Activated T-cell treated with anti-CD3 and anti-CD28 coated beads, Interleukin-2, amount 50 U/mL, for 24 hours (primary cell): ENCODE data around the gene LRP1B.
"Not testable (repeated sequence)": the region's sequence is repeated elsewhere in the genome, so short reads cannot be mapped to it uniquely, and the experiment has no call there.

Source experiments
- DNase-seq: peaks from one replicate; pipeline ENCODE4 v3.0.0-alpha.2; 2020
- H3K27ac Mint-ChIP-seq: 2 replicates; pipeline ENCODE4 v1.8.0; 2020; ENCODE audit warnings: mild to moderate bottlenecking, mixed read lengths
- H3K27me3 Mint-ChIP-seq: 2 replicates; pipeline ENCODE4 v1.8.0; 2020; ENCODE audit warnings: mixed read lengths
- H3K36me3 Mint-ChIP-seq: 2 replicates; pipeline ENCODE4 v1.8.0; 2020; ENCODE audit warnings: low read depth, mixed read lengths
- H3K4me1 Mint-ChIP-seq: 2 replicates; pipeline ENCODE4 v1.8.0; 2020; ENCODE audit warnings: low read depth, mixed read lengths
- H3K4me3 Mint-ChIP-seq: 2 replicates; pipeline ENCODE4 v1.8.0; 2020; ENCODE audit warnings: mild to moderate bottlenecking, moderate library complexity, mixed read lengths
- H3K9me3 Mint-ChIP-seq: 2 replicates; pipeline ENCODE4 v1.8.0; 2020; ENCODE audit warnings: mixed read lengths

Gene LRP1B

DNA sequence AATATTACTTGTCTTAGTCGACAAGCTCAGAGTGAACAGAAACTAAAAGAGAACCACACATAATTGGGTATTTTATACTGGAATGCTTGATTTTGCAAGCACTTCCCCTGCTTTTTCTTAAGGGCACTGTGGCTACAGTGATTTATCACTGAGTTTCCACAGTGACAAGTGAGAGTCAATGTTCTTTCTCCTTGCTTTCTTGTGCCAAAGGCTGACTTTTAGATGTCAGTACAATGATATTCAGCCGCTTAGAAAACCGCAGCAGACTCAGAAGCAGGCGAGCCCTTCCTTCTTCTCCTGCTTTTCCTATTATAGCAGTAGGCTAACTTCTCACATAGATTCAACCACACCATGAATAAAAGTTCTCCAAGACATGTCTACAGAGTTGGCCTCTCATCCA, 1747.0 kb downstream of the LRP1B start:
- H3K27ac Mint-ChIP-seq, result no peak overlapping the region
- H3K4me1 Mint-ChIP-seq, result no peaks in the 10 kb centered on the region
- no peaks in the 10 kb centered on the region for H3K27me3 Mint-ChIP-seq
- H3K4me3 Mint-ChIP-seq, result no peak overlapping the region
- no peak for DNase-seq
- H3K36me3 Mint-ChIP-seq, result no peaks in the 10 kb centered on the region
- H3K9me3 Mint-ChIP-seq, result peaks cover 7% of the 10 kb centered on the region

DNA sequence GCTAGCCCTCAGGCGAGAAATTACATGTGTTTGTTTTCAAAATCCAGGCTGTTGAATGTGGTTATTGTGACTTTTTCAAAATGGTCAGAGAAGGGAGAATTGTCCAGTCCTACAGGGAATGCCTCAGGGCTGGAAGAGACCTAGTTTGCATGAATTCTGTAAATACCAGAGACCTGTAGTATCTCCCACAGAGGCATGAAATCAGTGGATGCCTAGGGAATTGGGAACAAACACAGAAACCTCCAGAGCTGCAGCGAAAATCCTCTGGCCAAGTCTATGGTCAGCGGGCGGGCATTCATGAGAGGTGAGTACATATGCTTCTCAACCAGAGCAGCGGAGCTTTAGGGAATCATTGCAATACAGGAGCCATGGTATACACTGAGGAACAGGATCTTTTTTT, 1754.1 kb downstream of the LRP1B start:
- no peak for DNase-seq
- H3K4me3 Mint-ChIP-seq, result no peak overlapping the region
- no peak overlapping the region for H3K27ac Mint-ChIP-seq
- H3K27me3 Mint-ChIP-seq, result no peaks in the 10 kb centered on the region
- no peaks in the 10 kb centered on the region for H3K36me3 Mint-ChIP-seq
- H3K4me1 Mint-ChIP-seq, result no peaks in the 10 kb centered on the region
- H3K9me3 Mint-ChIP-seq, result no peaks in the 10 kb centered on the region

DNA sequence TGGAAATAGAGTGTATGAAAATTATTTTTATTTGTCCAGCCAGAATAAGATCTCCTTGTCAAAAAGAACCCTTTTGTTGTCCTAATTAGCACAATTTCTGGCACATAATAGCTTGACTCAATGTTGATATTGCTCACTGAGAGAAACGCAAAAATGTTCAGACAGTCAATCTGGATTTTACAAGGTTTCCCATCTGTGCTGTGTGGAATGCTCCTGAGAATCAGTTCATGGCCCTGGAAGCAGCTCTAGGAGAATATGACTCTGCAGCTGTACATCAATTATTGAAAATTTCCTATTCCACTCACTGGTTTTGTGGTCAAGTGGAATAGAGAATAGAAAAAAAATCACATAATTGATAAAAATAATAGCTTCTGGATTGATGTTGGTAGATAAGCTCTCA, 1767.7 kb downstream of the LRP1B start:
- H3K36me3 Mint-ChIP-seq, result no peaks in the 10 kb centered on the region
- H3K27ac Mint-ChIP-seq, result no peak overlapping the region
- peaks cover 8% of the 10 kb centered on the region for H3K9me3 Mint-ChIP-seq
- H3K4me1 Mint-ChIP-seq, result no peaks in the 10 kb centered on the region
- H3K4me3 Mint-ChIP-seq, result no peak overlapping the region
- no peaks in the 10 kb centered on the region for H3K27me3 Mint-ChIP-seq
- DNase-seq, result no peak

DNA sequence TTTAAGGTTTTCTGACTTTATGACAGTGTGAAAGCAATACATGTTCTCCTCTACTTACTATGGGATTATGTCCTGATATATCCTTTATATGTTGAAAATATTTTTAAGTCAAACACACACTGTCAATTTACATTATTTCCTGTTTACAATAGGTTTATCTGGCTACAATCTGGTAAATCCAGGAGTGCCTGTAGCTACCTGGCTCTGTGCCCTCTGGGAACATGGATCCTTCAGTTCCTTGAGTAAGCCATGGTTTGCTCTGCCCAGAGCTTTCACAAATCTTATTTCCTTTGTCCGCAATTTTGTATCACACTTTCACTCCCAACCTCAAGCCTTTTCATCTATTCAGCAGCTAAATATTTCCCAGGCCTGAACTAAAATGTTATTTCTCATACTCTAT, 1768.5 kb downstream of the LRP1B start:
- DNase-seq, result no peak
- Mint-ChIP-seq H3K9me3 (peaks cover 8% of the 10 kb centered on the region), H3K4me3 (no peak overlapping the region), H3K27me3 (no peaks in the 10 kb centered on the region), H3K36me3 (no peaks in the 10 kb centered on the region), H3K4me1 (no peaks in the 10 kb centered on the region), H3K27ac (no peak overlapping the region)

DNA sequence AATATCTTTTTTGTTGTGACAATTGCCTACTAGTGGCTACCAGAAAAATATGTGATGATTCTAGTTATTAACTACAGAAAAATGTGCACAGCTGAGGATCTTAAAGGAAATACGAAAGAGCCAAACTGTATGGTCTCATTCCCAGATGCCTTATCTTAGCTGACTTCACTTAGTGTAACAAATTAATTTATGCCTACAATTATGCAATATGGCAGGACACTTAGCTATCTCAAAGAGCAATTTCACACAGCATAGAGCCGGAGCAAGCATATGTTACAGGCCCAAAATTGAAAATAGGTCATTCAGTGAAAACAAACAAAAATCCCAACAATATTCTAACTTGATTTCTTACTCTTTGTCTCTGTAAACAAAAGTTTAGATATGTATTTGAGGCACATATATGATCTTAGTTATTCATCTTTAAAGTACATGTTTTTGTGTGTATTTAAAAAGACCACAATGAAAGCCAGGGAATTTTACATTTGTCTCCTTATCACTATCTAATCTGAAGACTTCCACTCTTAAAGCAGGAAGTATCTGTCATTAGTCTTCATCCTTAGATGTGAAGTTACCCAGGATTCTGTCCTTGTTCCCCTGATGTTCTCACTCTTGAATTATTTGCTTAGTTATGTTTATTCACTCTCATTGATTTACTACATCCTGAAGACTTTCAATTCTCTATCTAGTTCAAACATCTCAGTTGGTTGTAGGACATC, 1771.6 kb downstream of the LRP1B start:
- Mint-ChIP-seq H3K4me1 (no peaks in the 10 kb centered on the region), H3K9me3 (peaks cover 4% of the 10 kb centered on the region), H3K36me3 (no peaks in the 10 kb centered on the region), H3K27me3 (no peaks in the 10 kb centered on the region), H3K27ac (no peak overlapping the region), H3K4me3 (no peak overlapping the region)
- DNase-seq, result no peak

DNA sequence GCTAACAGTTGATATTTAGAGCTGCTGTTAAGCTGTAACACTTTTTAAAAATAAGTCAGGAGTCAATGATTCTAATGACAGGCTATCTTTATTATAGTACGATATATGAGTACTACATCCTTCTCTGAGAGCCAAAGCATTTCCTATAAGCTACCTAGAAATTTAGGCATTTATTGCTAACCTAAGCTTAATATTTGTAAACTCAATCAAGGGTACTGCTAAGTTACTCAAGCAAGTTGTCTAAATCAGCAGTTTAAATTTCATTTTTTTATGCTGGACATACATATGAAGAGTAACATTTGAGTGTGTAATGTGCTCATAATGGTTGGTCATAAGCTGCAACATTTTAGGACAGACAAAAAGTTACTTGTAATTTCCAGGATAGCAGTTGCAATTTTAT, 1774.1 kb downstream of the LRP1B start:
- no peaks in the 10 kb centered on the region for H3K36me3 Mint-ChIP-seq
- no peak for DNase-seq
- peaks cover 4% of the 10 kb centered on the region for H3K9me3 Mint-ChIP-seq
- no peaks in the 10 kb centered on the region for H3K4me1 Mint-ChIP-seq
- H3K27me3 Mint-ChIP-seq, result no peaks in the 10 kb centered on the region
- H3K27ac Mint-ChIP-seq, result no peak overlapping the region
- no peak overlapping the region for H3K4me3 Mint-ChIP-seq

DNA sequence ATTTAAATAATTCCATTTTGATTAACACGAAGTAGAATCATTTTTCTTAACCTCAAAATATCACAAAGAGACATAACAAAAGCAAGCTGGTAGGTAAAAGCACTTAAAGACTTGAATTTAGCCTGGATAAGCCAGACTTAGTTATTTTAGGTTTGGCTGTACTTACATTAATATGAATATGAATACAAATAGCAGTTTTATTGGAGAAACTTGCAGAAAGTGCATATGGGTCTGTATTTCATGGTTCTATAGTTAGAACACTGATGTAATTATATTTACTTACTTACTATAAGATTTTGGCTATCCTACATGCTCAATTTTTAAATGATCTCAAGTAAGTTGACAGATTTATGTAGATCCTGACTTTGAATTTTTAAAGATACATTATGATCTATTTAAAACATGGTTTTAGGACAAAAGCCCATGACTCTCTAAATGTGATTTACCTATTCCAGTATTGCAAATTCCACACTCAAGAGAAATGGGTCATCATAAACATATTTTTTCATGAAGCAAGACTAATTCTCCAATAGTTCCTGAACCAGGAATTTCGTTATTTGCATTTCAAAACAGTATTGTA, 1775.2 kb downstream of the LRP1B start:
- Mint-ChIP-seq H3K27ac (no peak overlapping the region), H3K36me3 (no peaks in the 10 kb centered on the region), H3K9me3 (peaks cover 4% of the 10 kb centered on the region), H3K4me3 (no peak overlapping the region), H3K27me3 (no peaks in the 10 kb centered on the region), H3K4me1 (no peaks in the 10 kb centered on the region)
- no peak for DNase-seq

DNA sequence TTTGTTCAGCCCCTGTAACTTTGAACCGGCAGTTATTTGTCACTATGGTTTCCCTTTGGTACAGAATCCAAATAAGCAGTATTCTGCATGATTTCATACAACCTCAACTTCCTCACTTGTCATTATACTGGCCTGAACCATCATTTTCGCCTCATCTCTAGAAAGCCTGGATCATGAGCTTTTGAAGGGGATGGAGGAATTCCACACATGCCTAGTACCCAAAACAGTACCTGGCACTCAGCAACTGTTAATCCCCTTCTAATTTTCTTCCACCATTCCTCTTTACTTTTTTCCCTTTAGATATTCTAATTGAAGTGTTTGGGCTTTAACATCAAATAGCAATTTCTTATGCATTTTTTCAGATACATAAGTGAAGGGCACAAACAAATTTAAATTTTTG, 1776.3 kb downstream of the LRP1B start:
- no peak for DNase-seq
- peaks cover 9% of the 10 kb centered on the region for H3K9me3 Mint-ChIP-seq
- no peaks in the 10 kb centered on the region for H3K36me3 Mint-ChIP-seq
- H3K27ac Mint-ChIP-seq, result no peak overlapping the region
- H3K27me3 Mint-ChIP-seq, result no peaks in the 10 kb centered on the region
- no peaks in the 10 kb centered on the region for H3K4me1 Mint-ChIP-seq
- no peak overlapping the region for H3K4me3 Mint-ChIP-seq

DNA sequence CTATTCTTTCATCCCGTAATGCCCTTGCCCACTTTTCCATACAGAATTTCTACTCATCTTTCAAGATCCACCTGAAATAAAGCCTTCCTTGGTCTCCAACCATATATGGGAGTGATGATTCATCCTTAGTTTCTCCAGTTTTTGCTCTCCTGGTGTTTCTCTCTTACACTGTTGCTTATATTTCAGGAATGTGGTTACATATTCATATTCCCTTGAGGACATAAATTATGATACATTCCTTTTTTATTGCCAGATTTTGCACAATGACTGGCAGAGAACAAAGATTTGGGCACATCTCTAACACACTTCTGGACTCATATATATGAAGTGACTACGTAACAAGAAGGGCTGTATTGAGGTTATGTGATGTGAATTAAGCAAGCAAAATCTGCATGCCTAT, 1777.3 kb downstream of the LRP1B start:
- Mint-ChIP-seq H3K4me1 (no peaks in the 10 kb centered on the region), H3K27ac (no peak overlapping the region), H3K9me3 (peaks cover 9% of the 10 kb centered on the region), H3K4me3 (no peak overlapping the region), H3K27me3 (no peaks in the 10 kb centered on the region), H3K36me3 (no peaks in the 10 kb centered on the region)
- no peak for DNase-seq

DNA sequence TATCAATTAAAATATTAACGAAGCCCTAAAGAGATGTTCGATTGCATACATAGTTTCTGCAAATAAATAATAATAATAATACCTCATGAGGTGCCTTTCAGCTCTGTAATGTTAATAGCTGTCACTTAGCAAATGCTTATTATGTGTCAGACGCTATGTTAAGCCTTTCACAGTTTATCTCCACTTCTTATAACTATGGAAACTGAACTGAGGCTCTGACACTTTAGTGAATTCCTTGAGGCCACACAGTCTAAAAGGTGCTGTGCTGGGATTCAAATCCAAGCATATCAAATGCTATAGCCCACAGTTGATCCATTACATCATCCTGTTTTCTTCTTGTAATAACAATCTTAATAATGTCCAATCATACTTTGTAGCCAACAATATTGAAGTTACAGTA, 1779.1 kb downstream of the LRP1B start:
- Mint-ChIP-seq H3K27ac (no peak overlapping the region), H3K9me3 (peaks cover 12% of the 10 kb centered on the region), H3K36me3 (no peaks in the 10 kb centered on the region), H3K4me1 (no peaks in the 10 kb centered on the region), H3K27me3 (no peaks in the 10 kb centered on the region), H3K4me3 (no peak overlapping the region)
- no peak for DNase-seq

DNA sequence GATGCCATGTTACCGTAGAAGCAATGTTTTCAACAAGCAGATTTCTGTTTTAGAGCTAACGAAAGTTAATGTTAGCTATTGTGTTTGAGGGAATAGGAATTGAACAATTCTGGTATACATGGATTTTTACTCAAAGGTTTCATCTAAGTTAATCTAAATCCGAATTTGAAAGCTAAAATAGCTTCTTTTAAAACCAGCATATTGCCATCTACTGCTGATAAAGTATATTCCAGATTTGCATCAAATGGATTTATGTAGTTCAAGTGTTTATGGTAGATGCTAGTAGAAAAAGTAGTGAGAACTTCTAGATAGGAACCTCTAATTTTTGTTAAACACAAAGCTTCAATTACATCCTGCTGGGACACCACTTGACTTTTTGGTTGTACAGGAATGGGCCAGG, 1781.1 kb downstream of the LRP1B start:
- H3K27me3 Mint-ChIP-seq, result no peaks in the 10 kb centered on the region
- H3K27ac Mint-ChIP-seq, result no peak overlapping the region
- no peak overlapping the region for H3K4me3 Mint-ChIP-seq
- peaks cover 12% of the 10 kb centered on the region for H3K9me3 Mint-ChIP-seq
- no peaks in the 10 kb centered on the region for H3K4me1 Mint-ChIP-seq
- DNase-seq, result no peak
- H3K36me3 Mint-ChIP-seq, result no peaks in the 10 kb centered on the region

DNA sequence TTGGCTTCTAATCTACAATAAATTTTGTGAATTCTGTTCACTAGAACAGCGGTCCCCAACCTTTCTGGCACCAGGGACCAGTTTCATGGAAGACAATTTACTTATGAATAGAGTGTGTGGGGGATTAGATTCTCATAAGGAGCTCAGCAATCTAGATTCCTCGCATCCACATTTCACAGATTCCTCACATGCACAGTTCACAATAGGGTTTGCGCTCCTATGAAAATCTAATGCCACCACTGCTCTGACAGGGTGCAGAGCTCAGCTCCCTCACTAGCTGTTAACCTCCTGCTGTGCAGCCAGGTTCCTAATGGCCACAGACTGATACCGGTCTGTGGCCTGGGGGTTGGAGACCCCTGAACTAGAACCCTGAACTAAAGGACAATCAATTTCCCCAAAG, 1782.0 kb downstream of the LRP1B start:
- Mint-ChIP-seq H3K9me3 (peaks cover 13% of the 10 kb centered on the region), H3K27me3 (no peaks in the 10 kb centered on the region), H3K36me3 (no peaks in the 10 kb centered on the region), H3K4me1 (no peaks in the 10 kb centered on the region), H3K4me3 (no peak overlapping the region), H3K27ac (no peak overlapping the region)
- DNase-seq, result no peak

DNA sequence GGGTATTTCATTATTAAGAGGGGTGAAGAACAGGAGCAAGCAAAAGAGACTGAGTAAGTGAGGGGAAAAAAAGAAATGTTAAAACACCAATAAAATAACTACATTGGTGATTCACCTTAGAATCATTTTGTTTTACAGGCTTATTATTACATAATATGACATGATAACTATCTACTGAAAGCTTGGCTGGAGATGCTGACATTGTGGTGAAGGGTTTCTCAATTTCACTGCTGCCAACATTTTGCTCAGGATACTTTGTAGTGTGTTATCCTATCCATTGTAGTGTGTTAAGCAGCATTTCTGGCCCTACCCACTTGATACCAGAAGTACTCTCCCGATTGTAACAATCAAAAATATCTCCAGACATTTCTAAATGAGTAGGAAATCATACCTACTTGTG, 1786.0 kb downstream of the LRP1B start:
- no peaks in the 10 kb centered on the region for H3K4me1 Mint-ChIP-seq
- no peaks in the 10 kb centered on the region for H3K36me3 Mint-ChIP-seq

DNA sequence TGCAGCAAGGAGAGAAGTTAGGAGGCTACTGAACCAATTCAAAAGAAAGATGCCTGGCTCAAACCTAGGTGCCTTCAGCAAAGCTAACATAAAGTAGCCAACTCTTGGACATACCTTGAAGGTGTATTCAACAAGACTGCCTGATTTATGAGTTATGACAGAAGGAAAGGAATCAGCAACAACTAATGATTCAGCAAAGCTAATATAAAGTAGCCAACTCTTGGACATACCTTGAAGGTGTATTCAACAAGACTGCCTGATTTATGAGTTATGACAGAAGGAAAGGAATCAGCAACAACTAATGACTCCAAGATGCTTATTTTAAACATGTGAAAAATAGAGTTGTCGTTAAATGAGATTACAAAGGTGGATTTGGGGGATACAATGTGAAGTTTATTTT, 1786.5 kb downstream of the LRP1B start:
- H3K27ac Mint-ChIP-seq, DNase-seq, H3K4me3 Mint-ChIP-seq, H3K36me3 Mint-ChIP-seq, H3K4me1 Mint-ChIP-seq, H3K27me3 Mint-ChIP-seq: not testable (repeated sequence)
- H3K9me3 Mint-ChIP-seq, result peaks cover 14% of the 10 kb centered on the region

More for the DNA sequence above, 1786.0 kb downstream of the LRP1B start:
- no peak for DNase-seq
- H3K27me3 Mint-ChIP-seq, result no peaks in the 10 kb centered on the region
- H3K4me3 Mint-ChIP-seq, result no peak overlapping the region
- peaks cover 14% of the 10 kb centered on the region for H3K9me3 Mint-ChIP-seq
- H3K27ac Mint-ChIP-seq, result no peak overlapping the region

DNA sequence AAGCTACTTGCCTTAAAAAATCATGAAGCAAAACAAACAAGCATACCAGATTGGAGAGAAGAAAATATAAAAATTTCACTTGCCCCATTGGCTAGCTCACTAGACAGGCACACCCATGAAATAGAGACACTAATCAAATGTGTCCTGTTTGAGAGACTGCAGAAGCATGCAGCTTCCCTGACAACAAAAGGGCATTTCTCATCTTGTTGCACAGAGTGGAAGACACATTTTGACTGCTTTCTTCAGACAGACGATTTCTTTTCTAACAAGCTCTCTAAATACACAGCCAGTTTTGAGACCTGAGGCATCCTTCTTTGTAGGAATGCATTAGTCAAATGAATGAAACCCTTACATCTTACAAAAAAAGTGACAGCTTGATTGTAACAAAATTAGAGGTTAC, 1792.0 kb downstream of the LRP1B start:
- no peaks in the 10 kb centered on the region for H3K36me3 Mint-ChIP-seq
- peaks cover 13% of the 10 kb centered on the region for H3K9me3 Mint-ChIP-seq
- no peak overlapping the region for H3K4me3 Mint-ChIP-seq
- no peaks in the 10 kb centered on the region for H3K4me1 Mint-ChIP-seq
- no peaks in the 10 kb centered on the region for H3K27me3 Mint-ChIP-seq
- no peak overlapping the region for H3K27ac Mint-ChIP-seq
- DNase-seq, result no peak

DNA sequence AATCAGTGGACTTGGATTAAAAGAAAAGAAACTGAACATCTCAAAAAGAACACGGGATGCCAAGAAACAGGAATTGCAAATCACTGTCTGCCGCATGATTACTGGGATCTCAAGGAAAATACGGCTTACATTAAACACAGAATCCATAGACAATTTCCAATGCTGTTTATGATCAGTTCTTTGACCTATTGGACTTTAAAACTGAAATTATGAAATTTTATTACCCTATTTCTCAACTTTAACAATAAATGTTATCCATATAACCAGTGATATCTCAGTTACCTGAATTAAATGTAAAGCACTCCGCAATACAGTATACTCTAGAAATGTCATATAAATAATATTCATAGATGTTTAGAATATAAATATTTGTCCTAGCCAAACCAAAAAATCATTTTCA, 1793.8 kb downstream of the LRP1B start:
- Mint-ChIP-seq H3K9me3 (peaks cover 20% of the 10 kb centered on the region), H3K4me1 (no peaks in the 10 kb centered on the region), H3K27ac (no peak overlapping the region), H3K27me3 (no peaks in the 10 kb centered on the region), H3K36me3 (no peaks in the 10 kb centered on the region), H3K4me3 (no peak overlapping the region)
- no peak for DNase-seq
